HEK293T (cell line): ENCODE data around the gene CD209.

Experiments
- ARNT ChIP-seq: fragments of 450-650 bp; IDR thresholded peaks from 2 replicates; pipeline ENCODE4 v1.6.1; 2017; ENCODE audit warnings: mild to moderate bottlenecking
- CTBP1 ChIP-seq: fragments of 450-650 bp; IDR thresholded peaks from 2 replicates; pipeline ENCODE4 v1.6.1; 2016; ENCODE audit warnings: borderline replicate concordance
- FOXA1 ChIP-seq: fragments of 450-650 bp; IDR thresholded peaks from 2 replicates; pipeline ENCODE4 v1.6.1; 2016; ENCODE audit warnings: mild to moderate bottlenecking
- FOXK2 ChIP-seq: fragments of 450-650 bp; IDR thresholded peaks from 2 replicates; pipeline ENCODE4 v1.6.1; 2016; ENCODE audit warnings: mild to moderate bottlenecking
- FOXM1 ChIP-seq: fragments of 450-650 bp; IDR thresholded peaks from 2 replicates; pipeline ENCODE4 v1.6.1; 2017; ENCODE audit warnings: mild to moderate bottlenecking, borderline replicate concordance
- L3MBTL2 ChIP-seq: fragments of 450-650 bp; conservative IDR thresholded peaks from 2 replicates; pipeline ENCODE4 v1.6.1; 2016; ENCODE audit warnings: mild to moderate bottlenecking
- NFRKB ChIP-seq: fragments of 450-650 bp; IDR thresholded peaks from 2 replicates; pipeline ENCODE4 v1.6.1; 2016; ENCODE audit warnings: mild to moderate bottlenecking, moderate library complexity
- SP1 ChIP-seq: fragments of 450-650 bp; IDR thresholded peaks from 2 replicates; pipeline ENCODE4 v1.6.1; 2017
- SUZ12 ChIP-seq: fragments of 450-650 bp; IDR thresholded peaks from 2 replicates; pipeline ENCODE4 v1.6.1; 2016; ENCODE audit warnings: mild to moderate bottlenecking
- TARDBP ChIP-seq: fragments of 450-650 bp; IDR thresholded peaks from 2 replicates; pipeline ENCODE4 v1.6.1; 2016
- ZNF384 ChIP-seq: fragments of 450-650 bp; IDR thresholded peaks from 2 replicates; pipeline ENCODE4 v1.6.1; 2016
- TF ChIP-seq, protein P1 (sequence below): fragments of 450-650 bp; IDR thresholded peaks from 2 replicates; pipeline ENCODE4 v1.6.1; 2016

DNA sequence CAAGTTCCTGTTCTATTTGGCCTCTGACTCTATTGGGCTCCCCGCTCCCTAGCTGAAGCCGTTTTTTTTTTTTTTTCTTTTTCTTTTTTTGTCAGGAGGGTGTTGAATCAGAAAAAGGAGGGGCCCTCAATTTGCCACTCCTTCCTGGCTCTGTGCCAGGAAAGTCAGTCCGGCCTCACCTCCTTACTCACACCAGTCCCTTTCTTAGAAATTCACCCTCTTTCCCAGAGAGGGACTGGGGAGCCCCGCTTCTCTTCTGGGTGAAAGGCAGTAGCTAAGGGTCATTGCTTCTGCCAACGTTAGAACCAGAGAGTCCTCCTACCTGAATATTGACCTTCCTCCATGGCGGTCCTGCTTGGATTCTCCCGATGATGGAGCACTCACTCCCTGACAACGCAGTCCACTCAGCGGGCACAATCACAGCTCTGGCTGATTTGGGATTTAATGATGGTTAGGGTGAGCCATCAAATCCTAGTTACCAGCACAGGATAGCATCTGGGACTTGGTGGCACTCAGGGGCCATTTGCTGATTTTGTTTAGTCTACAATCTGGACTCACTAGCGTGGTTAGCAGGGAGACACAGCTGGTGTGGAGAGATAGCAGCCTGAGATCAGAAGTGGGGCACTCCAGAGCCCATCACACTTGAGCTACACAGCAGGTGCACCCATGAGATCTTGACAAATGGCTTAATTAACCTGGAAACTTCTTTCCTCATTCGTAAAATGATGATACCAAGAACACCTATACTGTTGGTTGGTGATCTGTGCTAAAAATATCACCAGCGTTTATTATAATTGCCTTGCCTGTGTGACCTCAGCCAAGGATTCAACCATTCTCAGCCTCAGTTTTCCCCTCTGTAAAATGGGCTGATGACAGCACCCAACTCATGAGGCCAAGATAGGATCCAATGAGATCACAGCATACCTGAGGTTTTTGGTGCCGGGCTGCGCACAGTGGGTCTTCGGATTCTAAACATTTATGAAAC, 47.6 kb downstream of the CD209 start:
- TF ChIP-seq, protein P1, sequence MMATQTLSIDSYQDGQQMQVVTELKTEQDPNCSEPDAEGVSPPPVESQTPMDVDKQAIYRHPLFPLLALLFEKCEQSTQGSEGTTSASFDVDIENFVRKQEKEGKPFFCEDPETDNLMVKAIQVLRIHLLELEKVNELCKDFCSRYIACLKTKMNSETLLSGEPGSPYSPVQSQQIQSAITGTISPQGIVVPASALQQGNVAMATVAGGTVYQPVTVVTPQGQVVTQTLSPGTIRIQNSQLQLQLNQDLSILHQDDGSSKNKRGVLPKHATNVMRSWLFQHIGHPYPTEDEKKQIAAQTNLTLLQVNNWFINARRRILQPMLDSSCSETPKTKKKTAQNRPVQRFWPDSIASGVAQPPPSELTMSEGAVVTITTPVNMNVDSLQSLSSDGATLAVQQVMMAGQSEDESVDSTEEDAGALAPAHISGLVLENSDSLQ: no peak
- no peak for TF ChIP-seq FOXK2
- TF ChIP-seq SP1: no peak
- TF ChIP-seq FOXA1: no peak
- no peak for TF ChIP-seq L3MBTL2
- no peak for TF ChIP-seq ZNF384
- TF ChIP-seq NFRKB: no peak
- no peak for TF ChIP-seq SUZ12
- TF ChIP-seq CTBP1: no peak
- no peak for TF ChIP-seq ARNT
- no peak for TF ChIP-seq FOXM1
- no peak for TF ChIP-seq TARDBP
